ENCODE measurements around the gene CGRRF1.

DNA sequence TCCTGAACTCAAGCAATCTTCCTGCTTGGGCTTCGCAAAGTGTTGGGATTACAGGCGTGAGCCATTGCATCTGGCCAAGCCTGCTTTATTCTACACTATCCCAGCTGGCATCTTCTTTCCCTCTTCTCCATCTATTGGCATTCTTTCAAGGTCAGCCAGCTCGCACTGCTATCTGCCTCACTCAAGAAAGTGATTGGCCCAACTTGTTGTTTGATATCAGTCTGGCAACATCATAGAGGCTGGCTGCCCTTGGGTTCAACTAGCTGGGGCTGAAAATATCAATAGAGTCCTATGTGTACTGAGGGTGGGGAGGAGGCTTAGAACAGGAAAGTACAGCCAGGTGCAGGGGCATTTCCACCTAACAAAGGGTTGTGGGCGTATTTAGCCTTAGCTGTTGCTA lies 38.1 kb upstream of the CGRRF1 start:
- TF ChIP-seq, protein P1, sequence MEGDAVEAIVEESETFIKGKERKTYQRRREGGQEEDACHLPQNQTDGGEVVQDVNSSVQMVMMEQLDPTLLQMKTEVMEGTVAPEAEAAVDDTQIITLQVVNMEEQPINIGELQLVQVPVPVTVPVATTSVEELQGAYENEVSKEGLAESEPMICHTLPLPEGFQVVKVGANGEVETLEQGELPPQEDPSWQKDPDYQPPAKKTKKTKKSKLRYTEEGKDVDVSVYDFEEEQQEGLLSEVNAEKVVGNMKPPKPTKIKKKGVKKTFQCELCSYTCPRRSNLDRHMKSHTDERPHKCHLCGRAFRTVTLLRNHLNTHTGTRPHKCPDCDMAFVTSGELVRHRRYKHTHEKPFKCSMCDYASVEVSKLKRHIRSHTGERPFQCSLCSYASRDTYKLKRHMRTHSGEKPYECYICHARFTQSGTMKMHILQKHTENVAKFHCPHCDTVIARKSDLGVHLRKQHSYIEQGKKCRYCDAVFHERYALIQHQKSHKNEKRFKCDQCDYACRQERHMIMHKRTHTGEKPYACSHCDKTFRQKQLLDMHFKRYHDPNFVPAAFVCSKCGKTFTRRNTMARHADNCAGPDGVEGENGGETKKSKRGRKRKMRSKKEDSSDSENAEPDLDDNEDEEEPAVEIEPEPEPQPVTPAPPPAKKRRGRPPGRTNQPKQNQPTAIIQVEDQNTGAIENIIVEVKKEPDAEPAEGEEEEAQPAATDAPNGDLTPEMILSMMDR (IDR thresholded peaks at IDR 0.05): no peak
- no peak for TF ChIP-seq POLR2A (IDR thresholded peaks at IDR 0.05)

Measured in lower leg skin (tissue), 3 donors.